Kidney glomerular epithelial cell (primary cell): ENCODE measurements around the gene KRT76.

Experiments
- DNase-seq: peaks from one replicate; lab custom pipeline; 2025; lab: John Stamatoyannopoulos, UW

KRT76 gene

DNA sequence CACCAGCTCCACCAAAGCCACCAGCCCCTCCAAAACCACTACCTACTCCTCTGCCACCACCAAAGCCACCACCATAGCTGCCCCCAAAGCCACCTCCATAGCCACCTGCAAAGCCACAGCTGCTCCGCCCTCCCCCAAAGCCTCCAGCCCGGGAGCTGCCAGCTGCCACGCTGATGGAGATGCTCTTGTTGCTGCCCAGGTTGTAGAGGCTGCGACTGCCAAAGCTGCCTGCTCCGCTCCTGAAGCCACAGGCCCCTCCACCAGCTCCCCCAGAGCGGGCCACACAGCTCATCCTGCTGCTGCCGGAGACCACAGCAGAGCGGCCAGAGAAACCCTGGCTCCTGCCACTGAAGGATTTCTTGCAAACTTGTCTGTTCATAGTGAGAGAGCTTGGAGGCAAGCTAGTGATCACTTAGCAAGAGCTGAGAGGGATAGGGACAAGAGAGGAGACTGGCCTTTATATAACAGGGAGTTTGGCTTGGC, at the start of gene KRT76:
TSS of gene KRT76 (minus strand) at position 433 of the 483 bp plus-strand sequence. CDS start at position 379, 54 bp downstream.
- DNase-seq = no peak

GRCh38 chr12:52825961-52826360, 48.8 kb upstream of the KRT76 start:
- DNase-seq = no peak

GRCh38 chr12:52824741-52825410, 47.7 kb upstream of the KRT76 start:
- no peak for DNase-seq

- no peak for DNase-seq
Observed at GRCh38 chr12:52823761-52824450, 46.8 kb upstream of the KRT76 start.

- no peak for DNase-seq
Observed at GRCh38 chr12:52822771-52823510, 45.8 kb upstream of the KRT76 start.

- no peak for DNase-seq
Observed at GRCh38 chr12:52821826-52822660, 44.9 kb upstream of the KRT76 start.

- no peak for DNase-seq
Observed at GRCh38 chr12:52821071-52821730, 44.1 kb upstream of the KRT76 start.

DNA sequence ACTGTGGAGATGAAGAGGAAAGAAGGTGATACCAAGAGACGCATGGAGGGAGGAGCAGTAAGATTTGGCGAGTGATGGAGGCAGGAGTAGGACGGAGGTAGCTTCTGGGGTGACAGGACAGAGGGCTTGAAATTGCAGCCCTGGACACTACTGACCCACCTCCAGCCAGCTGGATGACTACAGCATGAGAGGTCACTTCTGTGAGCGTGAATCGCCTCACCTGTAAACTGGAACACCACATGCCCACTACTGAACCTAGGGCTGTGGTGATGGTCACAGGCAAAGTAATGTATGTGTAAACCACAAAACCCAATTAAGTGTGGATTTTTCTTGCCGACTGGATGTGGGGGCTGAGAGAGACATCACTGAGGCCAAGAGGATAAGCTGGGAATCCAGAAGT, 43.4 kb upstream of the KRT76 start:
- no peak for DNase-seq

GRCh38 chr12:52819731-52820510, 42.8 kb upstream of the KRT76 start:
- DNase-seq = no peak

GRCh38 chr12:52818887-52819420, 41.8 kb upstream of the KRT76 start:
- DNase-seq = no peak

DNA sequence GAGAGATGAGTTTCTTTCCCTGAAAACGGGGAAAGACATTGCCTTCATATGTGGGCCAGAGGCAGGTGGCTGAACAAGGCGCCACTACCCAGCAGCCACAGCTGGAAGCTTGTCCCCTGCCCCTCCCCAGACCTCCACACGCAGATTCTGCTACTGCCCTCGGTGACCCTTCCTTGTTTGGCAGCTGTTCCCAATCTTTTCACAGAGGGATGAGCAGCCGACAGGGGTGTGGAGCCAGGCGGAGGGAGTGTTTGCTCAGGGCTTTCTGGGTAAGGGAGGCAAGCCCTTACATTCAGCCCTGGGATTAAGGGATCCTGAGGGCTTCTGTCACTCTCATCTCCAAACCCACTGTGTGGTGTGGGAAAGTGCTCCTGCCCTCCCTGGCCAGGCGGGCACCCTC, 41.2 kb upstream of the KRT76 start:
- no peak for DNase-seq

GRCh38 chr12:52817699-52818238, 40.6 kb upstream of the KRT76 start:
- DNase-seq = no peak

- no peak for DNase-seq
Observed at GRCh38 chr12:52817003-52817698, 40.0 kb upstream of the KRT76 start.

GRCh38 chr12:52815676-52816588, 38.8 kb upstream of the KRT76 start:
- no peak for DNase-seq

DNA sequence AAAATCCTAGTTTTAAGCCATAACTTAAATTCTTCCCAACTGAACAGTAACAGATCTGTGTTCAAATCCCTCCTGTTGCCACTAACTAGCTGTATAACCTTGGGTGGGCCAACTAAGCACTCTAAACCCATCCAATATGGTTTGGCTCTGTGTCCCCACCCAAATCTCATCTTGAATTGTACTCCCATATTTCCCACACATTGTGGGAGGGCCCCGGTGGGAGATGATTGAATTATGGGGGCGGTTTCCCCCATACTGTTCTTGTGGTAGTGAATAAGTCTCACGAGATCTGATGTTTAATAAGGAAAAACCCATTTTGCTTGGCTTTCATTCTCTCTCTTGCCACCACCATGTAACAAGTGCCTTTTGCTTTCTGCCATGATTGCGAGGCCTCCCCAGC, 38.0 kb upstream of the KRT76 start:
- DNase-seq = no peak

DNA sequence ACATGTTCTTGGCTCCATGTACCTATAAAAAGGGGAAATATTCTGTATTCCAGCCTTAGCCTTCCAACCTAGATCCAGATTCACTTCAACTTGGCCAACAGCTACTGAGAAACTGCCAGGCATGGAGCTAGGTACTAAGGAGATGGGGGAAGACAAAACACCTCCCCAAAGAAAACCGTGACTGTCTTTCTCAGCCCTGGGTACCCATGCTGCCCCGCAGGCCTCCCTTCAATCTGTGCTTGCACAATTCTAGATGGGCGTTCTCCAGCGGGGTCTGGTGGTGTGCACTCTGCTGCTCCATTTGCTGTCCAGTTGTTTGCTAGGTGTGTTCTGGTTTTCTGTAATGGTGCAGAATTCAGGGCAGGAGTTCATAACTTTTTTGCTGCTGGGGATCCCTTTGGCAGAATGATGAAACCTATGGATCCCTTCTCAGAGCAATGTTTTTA, 37.6 kb upstream of the KRT76 start:
- no peak for DNase-seq

DNA sequence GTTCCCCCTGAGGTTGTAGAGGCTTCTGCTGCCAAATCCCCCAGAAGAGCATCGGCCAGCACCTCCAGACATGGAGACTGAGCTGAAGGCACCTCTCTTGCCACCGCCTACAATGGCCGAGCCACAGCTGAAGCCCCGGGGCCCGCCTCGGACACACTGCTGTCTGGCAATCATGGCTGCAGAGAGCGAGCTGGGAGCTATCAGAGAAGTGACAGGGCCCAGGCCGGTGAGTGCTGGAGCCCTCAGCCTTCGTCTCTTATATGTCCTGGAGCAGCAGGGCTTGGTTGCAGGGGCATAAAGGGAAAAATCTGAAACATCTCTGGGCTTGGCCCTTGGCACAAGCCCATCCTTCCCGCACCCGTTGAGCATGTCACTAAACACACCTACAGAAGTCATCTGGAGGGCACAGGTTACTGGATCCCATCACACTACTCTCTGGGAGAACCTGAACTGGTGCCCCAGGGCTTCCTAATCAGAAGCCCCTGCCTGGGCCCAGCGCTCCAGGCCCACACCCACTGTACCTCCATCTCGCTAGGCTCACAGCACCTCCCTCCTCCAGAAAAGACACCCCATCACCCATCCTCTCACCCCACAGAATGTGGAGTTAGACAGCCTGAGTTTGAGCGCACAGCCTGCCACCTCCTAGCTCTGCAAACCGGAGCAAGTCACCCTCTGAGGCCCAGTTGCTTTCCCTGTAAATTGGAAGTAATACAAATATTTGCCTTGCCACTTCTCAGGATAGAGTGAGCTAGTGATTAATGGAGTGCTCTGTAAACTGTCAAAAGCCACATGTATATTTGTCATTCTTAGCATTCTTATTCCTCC, 37.0 kb upstream of the KRT76 start, which contains the start of gene KRT4:
TSS of gene KRT4 (minus strand) at position 232 of the 825 bp plus-strand sequence. CDS start at position 174, 58 bp downstream.
- DNase-seq = peak; percentile 12
